GM21737 (cell line): ENCODE measurements around the gene EDEM1.
"Not testable (repeated sequence)": the region's sequence is repeated elsewhere in the genome, so short reads cannot be mapped to it uniquely, and the experiment has no call there.

Source experiments
- ATAC-seq: cut with Tn5 transposase; IDR thresholded peaks from one replicate; pipeline ENCODE4 v1.9.1; 2021; ENCODE audit warnings: mild to moderate bottlenecking, moderate library complexity; ENCODE audit not compliant: unreplicated experiment

Gene EDEM1

GRCh38 chr3:5227812-5228211 lies 40.3 kb downstream of the EDEM1 start:
- no peak for ATAC-seq

- ATAC-seq: no peak
Measured at GRCh38 chr3:5229414-5229813, 41.9 kb downstream of the EDEM1 start.

DNA sequence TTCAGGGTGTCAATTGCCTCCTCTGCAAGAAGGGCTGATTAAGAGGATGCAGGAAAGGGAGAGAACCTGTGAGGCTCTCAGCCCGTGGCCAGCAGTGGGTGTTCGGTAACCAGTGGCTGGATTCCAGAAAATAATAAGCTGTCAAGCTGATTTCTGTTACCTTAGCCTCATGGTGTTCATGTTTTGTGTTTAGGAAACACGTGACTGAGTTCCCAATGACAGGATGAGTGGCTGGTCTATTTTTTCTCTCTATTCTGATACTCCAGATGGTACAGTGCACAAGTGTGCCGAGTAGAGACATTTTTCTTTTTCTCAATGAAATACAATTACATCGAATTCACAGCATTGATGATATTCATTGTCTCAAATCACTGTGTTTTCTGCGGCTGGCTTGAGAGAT lies 43.6 kb downstream of the EDEM1 start:
- no peak for ATAC-seq

- ATAC-seq: no peak
Measured at GRCh38 chr3:5231487-5231886, 44.0 kb downstream of the EDEM1 start.

DNA sequence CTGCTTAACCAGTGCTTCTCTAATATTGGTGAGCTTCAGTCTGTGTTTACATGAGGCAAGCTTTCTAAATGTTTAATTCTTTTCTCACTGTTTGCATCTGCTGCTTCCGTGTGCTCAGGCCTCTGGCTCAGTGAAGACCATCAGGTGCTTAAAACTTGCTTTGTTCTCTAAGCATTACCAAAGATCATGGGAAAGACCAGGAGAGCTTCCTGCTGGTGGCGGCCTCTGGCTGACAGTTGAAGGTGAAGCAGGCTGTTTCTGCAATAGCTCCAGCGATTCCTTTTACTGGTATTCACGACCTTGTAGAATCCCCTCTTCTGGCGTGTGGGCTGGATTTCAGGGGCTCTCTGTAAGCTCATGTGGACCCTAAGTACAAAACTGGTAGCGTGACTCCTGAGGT lies 45.1 kb downstream of the EDEM1 start:
- ATAC-seq: no peak

DNA sequence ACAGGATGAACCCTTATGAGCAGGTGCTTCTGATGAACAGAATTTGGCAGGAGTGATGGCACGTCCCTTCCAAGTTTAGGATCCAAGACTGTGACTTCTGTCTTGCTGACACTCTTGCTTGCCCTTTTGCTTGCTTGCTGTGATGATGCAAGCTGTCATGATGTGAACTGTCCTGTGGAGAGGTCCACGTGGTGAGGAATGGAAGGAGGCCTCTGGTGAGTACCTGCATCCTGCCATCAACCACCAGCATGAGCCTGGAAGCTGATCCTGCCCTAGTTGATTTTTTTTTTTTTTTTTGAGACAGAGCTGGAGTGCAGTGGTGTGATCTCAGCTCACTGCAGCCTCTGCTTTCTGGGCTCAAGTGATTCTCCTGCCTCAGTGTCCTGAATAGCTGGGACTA lies 45.5 kb downstream of the EDEM1 start:
- no peak for ATAC-seq

DNA sequence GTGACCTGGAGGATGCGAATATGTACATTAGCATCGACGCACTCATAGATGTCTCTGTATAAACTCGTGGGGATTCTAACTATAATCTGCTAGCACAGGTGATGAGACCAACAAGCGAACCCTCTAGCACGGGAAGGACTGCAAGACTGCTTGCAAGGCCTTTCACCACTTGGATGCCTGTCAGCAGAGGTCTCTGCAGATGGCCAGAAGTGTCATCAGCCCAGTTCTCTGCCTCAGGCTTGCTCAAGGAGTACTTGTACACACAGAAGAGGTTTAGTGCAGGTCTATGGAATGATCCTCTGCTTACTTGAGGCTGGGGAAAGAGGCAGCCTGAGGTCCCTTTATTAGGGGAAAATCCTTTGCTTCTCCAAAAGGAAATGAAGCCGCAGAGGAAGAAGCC lies 48.1 kb downstream of the EDEM1 start:
- no peak for ATAC-seq

GRCh38 chr3:5238545-5238944 lies 51.0 kb downstream of the EDEM1 start:
- no peak for ATAC-seq

DNA sequence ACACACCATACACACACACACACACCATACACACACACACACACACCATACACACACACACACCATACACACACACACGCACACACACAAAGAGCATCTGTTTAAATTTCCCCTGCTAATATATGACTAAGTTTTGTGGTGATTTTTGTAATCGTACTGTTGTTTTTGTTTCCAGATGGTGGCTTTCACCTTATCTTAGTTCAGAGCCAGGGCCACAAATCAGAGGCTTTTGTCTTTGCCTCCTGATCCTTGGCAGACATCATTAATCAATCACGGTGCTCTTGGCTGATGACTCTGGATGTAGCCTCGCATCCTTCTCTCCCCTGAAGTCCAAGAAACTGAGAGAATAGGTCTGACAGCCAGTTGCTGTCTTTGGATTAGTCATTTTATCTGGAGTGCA lies 52.1 kb downstream of the EDEM1 start:
- no peak for ATAC-seq

- no peak for ATAC-seq
Measured at GRCh38 chr3:5240740-5241139, 53.2 kb downstream of the EDEM1 start.

DNA sequence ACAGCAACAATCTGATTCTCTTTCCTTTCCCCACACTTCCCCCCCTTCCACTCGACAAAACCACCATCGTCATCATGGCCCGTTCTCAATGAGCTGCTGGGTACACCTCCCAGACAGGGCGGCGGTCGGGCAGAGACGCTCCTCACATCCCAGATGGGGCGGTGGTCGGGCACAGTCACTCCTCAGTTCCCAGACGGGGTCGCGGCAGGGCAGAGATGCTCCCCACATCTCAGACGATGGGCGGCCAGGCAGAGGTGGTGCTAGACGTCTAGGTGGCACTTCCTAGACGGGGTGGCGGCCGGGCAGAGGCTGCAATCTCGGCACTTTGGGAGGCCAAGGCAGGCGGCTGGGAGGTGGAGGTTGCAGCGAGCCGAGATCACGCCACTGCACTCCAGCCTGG lies 55.3 kb downstream of the EDEM1 start:
- not testable (repeated sequence) for ATAC-seq

GRCh38 chr3:5245927-5246326 lies 58.4 kb downstream of the EDEM1 start:
- ATAC-seq: no peak

DNA sequence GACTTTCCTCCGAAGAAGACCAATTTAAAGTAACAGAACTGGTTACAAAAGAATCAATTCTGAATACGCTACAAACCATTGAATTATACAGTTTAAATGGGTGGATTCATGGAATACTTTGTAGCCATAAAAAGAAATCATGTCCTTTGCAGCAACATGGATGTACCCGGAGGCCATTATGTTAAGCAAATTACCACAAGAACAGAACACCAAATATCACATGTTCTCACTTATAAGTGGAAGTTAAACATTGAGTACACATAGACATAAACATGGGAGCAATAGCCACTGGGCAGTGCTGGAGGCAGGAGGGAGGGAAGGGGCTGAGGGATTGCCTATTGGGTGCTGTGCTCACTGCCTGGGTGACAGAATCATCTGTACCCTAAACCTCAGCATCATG lies 61.3 kb downstream of the EDEM1 start:
- ATAC-seq: no peak

DNA sequence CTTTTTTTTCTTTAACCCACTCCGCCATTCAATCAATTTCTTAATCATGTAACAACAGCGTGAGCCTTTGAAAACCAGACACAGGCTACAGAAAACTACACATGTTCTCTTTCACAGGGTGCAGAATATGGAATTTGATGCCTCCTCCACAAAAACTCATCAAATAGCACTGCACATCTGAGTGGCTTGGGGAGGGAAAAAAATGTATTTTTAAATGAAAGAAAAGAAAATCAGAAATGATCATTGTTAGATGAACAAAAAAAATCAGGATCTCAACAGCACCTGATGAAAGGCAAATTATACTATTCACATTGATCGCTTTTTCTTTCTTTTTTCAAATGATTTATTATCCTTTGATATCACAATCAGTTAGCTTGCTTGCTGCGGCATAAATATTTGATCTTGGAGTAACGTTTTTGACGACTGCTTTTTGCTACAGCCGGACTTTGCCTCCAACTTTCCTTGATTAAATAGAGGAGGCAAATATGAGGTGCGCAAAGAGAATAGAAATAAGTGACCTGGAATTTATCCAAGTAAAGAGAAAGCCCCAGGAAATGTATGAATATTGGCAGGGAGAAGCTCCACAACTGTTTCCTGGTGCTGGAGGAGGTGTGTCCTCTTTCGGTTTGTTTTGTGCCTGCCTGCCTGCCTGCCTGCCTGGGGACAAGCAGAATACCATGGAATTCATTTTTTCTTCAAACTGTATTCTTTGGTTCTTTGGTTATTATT lies 63.1 kb downstream of the EDEM1 start:
- no peak for ATAC-seq

GRCh38 chr3:5251196-5251583 lies 63.7 kb downstream of the EDEM1 start:
- no peak for ATAC-seq

DNA sequence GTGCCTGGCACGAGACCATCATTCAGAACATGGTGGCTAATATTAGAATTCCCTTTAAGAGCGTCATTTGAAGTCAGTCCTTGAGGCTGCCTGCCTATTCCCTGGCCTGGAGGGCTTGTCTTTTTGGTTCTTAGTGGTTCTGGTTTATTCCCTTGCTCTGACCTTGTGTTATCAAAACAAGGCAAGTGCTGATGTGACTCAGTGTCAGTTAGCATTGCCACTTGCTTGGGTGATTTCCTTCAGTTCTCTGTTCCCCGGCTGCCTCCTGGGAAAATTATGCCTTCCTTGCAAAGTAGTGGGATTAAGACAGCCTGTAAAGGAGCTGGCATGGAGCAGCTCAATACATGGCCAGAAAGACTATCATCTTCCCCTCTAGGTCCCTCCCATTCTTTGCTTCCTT lies 64.6 kb downstream of the EDEM1 start:
- ATAC-seq: no peak

- no peak for ATAC-seq
Measured at GRCh38 chr3:5254281-5255048, 67.0 kb downstream of the EDEM1 start.

DNA sequence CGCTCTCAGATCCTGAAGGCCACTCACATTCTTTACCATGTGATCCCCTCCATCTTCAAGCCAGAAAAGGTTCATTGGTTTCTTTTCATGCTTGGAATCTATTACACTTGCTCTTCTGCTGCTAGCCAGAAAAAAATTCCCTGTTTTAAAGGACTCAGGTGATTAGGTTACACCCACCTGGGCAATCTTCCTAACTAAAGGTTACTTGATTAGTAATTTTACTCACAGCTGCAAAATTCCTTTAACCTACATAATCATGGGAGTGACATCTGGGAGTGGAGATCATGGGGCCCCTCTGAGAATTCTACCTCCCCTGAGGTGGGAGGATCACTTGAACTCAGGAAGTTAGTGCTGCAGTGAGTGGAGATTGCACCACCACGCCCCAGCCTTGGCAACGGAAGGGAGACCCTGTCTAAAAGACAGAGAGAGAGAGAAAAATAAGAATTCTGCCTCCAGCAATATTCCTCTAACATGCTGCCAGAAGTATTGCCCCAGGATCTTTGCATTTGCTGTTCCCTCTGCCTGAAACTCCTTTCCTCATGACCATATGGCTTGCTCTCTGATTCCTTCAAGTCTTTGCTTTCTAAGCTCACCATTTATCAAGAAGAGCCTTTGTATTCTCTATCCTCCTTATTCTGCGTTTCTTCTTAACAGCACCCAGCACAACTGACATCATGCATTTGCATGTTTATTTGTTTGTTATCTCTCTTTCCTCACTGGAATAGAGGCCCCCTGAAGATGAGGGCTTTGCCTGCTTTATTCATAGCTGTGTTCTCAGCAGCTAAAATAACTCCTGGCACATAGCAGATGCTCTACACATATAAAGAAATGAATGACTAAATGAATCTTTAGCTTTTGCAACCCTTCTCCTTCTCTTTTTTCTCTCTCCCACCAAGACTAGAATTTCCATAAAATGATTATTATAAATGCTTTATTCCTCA lies 68.2 kb downstream of the EDEM1 start:
- no peak for ATAC-seq

GRCh38 chr3:5258526-5258925 lies 71.0 kb downstream of the EDEM1 start:
- ATAC-seq: no peak

DNA sequence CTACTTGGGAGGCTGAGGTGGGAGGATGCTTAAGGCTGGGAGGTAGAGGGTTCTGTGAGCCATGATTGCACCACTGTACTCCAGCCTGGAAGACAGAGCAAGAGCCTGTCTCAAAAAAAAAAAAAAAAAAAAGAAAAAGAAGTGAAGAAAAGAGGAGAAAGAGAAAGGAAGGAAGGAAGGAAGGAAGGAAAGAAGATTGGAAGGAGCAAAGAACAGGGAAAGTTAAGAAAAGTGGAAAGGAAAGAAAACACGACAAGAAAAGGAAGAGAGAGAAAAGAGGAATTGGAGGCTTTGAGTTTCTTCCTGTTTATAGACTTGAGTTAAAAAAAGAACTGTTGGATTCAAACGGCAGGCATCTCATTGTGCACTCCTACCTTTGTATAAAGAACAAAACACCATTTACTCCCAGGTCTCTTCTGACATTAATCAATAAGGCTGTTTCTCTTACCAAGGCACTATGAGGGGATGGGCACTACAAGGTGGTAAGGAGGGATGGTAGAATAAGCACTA lies 73.5 kb downstream of the EDEM1 start:
- ATAC-seq: no peak

DNA sequence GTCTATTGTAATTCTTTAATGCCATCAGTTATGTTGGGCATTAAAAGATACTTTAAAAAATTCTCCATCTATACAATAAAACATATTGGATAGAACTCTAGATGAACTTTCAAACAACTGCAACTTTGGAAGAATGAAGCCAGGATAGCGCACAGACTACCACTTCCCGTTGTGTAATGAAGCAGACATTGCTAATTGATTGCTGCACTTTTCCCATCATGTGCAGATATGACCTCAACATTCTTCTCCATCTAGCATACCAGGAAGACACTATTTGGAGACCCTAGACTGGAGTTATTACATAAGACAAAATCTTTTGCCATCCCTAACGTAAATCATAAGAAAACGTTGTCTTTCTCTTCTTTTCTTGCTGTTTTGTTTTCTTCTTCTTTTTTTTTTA lies 75.0 kb downstream of the EDEM1 start:
- ATAC-seq: no peak
